Left lobe of liver (tissue), 2 donors: ENCODE measurements around the gene IL1RAPL1. TPM values are rescaled to one million over a fixed set of nuclear protein-coding genes. Genes with fewer than 3 reads are reported as not detected.

ENCODE experiments used
- ATAC-seq: fragments of 200-7000 bp; cut with Tn5 transposase; one replicate; pipeline ENCODE4 v1.9.1; 2020; ENCODE audit warnings: mild to moderate bottlenecking, moderate library complexity
- DNase-seq: peaks from one replicate; pipeline ENCODE4 v3.0.0-alpha.2; 2020; ENCODE audit warnings: low spot score
- total RNA-seq: library from RNA; stranded (reverse); gene quantifications from one replicate; pipeline ENCODE4 v1.2.1, GENCODE V29; 2021
- donor health status: DM: no; HTN: no; CAD: no; lungs with moderate emphysema.
- donor health status: DM: no; HTN: yes; CAD: no.

Gene IL1RAPL1
- total RNA-seq, 1 donor from 2014 or later, result not detected

DNA sequence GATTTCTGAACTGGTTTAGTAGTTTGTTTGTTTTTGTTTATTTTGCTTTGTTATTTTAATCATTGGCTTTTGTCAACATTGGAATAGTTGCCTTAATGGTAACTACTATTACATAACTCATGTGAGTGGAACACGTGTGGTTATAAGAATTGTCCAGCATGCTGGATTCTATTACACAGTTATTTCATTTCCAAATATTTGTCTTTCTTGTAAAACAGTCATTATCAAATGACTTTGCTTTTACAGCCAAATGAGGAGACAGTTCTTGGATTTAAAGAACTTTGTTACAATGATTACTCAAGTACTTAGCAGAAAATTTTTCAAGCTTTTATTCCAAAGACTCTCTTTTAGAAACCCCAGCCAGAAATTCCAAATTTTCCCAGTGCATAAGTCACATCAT, 1112.0 kb downstream of the IL1RAPL1 start:
- ATAC-seq, result no peak
- no peak for DNase-seq

- ATAC-seq (no peak), DNase-seq (no peak)
Observed at GRCh38 chrX:29707088-29707487, 1119.8 kb downstream of the IL1RAPL1 start.

GRCh38 chrX:29721152-29721551, 1133.9 kb downstream of the IL1RAPL1 start:
- DNase-seq (no peak), ATAC-seq (no peak)

GRCh38 chrX:29724316-29724715, 1137.1 kb downstream of the IL1RAPL1 start:
- DNase-seq (no peak), ATAC-seq (no peak)

- no peak for DNase-seq
- no peak for ATAC-seq
Observed at GRCh38 chrX:29726811-29727210, 1139.6 kb downstream of the IL1RAPL1 start.

DNA sequence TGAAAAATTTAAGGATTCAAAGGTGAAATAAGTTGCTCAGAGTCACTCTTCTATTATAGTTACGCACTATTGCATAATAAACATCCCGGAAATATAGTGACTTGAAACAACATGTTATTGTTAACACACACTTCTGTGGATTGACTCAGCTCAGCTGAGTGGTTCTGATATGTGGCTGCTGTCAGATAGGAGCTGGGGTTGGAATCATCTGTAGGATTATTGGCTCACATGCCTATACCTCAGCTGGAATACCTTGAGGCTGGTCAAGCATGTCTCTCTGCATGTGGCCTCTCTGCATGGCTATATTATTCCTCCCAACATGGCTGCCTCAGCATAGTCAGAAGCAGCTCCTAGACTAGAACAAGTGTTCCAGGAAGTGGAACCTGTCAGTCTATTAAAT, 1141.4 kb downstream of the IL1RAPL1 start:
- DNase-seq, result no peak
- ATAC-seq, result no peak

- ATAC-seq (no peak), DNase-seq (no peak)
Observed at GRCh38 chrX:29744966-29745365, 1157.7 kb downstream of the IL1RAPL1 start.

GRCh38 chrX:29746326-29746725, 1159.1 kb downstream of the IL1RAPL1 start:
- ATAC-seq (no peak), DNase-seq (no peak)

DNA sequence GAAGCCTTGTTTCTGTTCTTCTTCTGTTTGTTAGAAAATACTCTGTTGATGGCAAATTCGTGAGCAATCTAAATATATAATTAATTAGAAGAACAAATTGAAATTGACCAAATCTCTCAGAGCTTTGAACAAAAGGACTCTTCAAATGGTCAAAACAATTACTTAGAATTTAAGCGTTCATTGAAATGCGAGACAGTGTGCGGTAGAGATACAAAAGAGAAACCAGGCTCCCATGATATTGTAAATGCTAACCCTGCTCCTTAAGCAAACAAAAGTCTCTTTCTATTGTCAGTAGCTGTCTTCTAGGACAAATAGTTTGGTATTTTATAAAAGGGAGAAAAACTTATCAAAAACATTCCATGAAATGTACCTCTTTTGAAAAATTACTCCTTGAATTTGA, 1174.8 kb downstream of the IL1RAPL1 start:
- ATAC-seq, result no peak

GRCh38 chrX:29775890-29776289, 1188.6 kb downstream of the IL1RAPL1 start:
- DNase-seq, result no peak
- ATAC-seq, result no peak

More for the DNA sequence above, 1174.8 kb downstream of the IL1RAPL1 start:
- no peak for DNase-seq

DNA sequence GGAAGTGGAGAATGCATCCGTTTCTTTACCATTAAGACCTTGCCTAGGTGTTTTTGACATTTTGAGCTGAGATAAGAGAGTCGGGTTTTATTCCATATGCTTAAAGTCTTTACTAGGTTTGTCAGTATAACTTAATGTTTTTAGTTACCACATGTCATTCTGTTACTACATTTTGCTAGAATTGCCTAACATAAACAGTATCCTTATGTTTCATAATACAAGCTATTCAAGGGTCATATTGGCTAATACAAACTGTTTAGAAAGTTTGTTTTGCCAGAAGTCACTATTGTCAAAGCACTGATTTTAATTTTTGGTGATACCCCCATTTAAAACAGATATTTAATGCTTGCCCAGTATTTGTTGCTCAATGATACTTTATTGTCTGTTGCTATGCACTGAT, 1200.4 kb downstream of the IL1RAPL1 start:
- DNase-seq, result no peak
- ATAC-seq, result no peak

DNA sequence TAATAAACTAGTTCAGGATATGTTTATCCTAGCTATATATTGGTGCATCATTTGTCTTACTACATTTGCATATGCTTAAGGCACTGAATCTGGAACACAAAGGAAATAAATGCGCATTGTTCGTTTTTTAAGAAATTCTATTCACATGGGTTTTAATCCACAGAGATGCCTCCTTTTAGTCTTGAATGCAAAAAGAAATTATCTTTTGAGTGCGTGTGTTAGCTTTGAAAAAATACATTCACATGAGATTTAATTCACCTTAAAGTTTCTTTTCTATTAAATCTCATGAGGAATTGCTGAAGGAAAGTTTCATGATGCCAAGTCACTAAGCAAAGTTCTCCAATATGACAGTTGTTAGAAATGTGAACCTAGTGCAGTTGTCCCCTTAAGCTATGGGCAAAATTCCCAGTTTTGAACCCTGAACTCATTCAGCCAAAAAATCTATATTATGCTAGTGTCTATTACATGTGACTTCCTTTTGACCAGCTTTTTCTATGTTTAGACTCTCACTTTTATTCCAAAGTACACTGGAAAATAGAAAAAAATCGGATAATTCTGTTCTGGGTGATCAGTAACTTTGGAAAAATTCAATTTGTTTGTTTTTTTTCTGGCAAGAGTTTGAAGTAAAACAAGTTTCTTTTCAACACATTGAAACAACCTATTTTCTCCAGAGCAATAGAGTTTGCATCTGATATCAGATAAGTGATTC, 1201.9 kb downstream of the IL1RAPL1 start:
- ATAC-seq (no peak), DNase-seq (no peak)

GRCh38 chrX:29792335-29792734, 1205.1 kb downstream of the IL1RAPL1 start:
- no peak for DNase-seq
- ATAC-seq, result no peak

DNA sequence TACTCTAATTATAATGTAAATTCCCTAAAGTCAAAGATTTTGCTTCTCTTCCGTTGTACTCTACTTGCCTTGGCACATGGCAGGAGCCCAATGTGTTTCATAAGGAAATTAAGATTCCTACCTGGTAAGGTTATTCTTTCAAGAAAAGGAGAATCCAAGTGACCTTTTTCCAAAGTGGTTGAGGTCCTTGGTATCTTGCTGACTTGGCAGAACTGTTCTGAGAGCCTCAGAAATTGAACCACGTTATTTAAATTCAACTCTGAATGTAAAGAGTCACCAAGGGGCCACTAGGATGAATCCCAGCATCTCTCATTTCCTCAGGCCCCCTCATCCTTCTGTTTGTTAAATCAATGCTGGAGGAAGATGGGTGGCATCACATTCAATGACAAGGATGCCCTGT, 1209.9 kb downstream of the IL1RAPL1 start:
- DNase-seq (no peak), ATAC-seq (no peak)

DNA sequence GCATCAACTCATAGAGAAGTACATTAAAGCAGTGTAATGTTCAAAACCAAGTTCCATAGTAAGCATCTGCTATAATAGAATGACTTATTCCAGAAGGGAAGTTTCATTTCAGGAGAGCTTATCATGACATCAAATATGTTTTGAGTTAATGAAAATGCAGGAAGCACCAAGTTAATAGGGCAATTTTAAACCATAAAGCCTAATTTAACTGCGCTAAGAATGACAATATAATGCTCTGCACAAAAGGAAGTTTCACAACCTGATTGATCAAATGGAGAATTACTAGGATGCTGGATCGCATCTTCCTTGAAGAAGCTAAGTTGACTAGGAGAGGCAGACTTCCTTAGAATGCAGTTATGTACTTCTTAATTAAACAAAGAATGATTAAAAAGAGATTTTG, 1211.2 kb downstream of the IL1RAPL1 start:
- ATAC-seq (no peak), DNase-seq (no peak)

- no peak for DNase-seq
Observed at GRCh38 chrX:29813174-29813573, 1225.9 kb downstream of the IL1RAPL1 start.

GRCh38 chrX:29824176-29824906, 1237.1 kb downstream of the IL1RAPL1 start:
- no peak for ATAC-seq

More at GRCh38 chrX:29813174-29813573, 1225.9 kb downstream of the IL1RAPL1 start:
- no peak for ATAC-seq

GRCh38 chrX:29826742-29827141, 1239.5 kb downstream of the IL1RAPL1 start:
- DNase-seq (no peak), ATAC-seq (no peak)

More at GRCh38 chrX:29824176-29824906, 1237.1 kb downstream of the IL1RAPL1 start:
- no peak for DNase-seq

DNA sequence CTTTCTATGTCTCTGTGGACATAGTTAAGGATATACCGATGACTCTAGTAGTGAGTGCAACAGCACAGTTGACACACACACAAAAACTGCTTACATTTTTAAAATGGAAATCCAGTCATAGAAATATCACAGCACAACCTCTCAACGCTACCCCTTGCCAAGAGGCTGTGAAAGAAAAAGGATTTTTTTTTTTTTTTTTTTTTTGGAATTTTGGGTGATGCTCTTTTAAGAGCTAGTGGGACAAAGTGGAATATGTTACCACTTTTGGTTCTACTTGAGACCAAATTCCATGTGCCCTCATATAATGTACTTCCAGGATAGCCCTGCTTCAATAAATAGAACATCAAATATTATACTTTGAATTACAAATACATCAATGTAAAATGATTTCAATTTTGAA, 1247.1 kb downstream of the IL1RAPL1 start:
- no peak for DNase-seq
- no peak for ATAC-seq

- ATAC-seq (no peak), DNase-seq (no peak)
Observed at GRCh38 chrX:29834764-29835163, 1247.5 kb downstream of the IL1RAPL1 start.

DNA sequence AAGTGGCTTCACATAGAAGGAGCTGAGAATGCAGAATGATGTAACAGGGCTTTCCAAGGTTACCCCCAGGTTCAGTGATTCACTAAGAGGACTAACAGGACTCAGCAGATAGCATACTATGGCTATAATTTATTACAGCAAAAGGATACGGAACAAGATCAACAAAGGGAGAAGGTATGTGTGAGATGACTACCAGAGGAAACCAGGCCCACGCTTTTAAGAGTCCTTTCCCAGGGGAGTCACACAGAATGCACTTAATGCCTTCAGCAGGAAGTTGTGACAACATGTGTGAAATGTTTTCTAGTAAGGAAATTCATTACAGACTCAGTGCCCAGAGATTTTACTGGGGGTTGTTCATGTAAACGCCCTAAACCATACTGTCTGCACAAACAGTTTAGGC, 1254.5 kb downstream of the IL1RAPL1 start:
- ATAC-seq, result no peak

GRCh38 chrX:29842552-29842951, 1255.3 kb downstream of the IL1RAPL1 start:
- DNase-seq (no peak), ATAC-seq (no peak)

More for the DNA sequence above, 1254.5 kb downstream of the IL1RAPL1 start:
- DNase-seq, result no peak
